ENCODE results near the gene MS4A4A.

The MS4A4A gene

DNA sequence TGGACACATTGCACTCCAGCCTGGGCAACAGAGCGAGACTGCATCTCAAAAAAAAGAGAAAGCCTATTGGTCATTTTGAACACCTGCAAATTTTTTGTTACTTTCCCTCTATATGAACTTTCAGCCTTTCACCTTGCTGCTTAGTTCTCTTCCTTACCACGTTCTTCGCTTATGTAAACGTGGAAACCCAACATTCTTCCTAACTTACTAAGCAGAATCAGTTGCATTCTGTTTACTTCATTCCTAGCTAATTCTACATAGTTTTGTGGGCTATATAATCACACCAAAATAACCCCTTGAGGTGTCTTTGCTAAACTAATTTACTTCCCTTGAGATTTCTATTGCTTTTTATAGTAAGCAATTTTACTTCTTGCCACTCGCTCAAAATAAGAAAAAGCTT lies 23.2 kb downstream of the MS4A4A start:
- no peak for DNase-seq (ENCODE audit: low read depth)

DNA sequence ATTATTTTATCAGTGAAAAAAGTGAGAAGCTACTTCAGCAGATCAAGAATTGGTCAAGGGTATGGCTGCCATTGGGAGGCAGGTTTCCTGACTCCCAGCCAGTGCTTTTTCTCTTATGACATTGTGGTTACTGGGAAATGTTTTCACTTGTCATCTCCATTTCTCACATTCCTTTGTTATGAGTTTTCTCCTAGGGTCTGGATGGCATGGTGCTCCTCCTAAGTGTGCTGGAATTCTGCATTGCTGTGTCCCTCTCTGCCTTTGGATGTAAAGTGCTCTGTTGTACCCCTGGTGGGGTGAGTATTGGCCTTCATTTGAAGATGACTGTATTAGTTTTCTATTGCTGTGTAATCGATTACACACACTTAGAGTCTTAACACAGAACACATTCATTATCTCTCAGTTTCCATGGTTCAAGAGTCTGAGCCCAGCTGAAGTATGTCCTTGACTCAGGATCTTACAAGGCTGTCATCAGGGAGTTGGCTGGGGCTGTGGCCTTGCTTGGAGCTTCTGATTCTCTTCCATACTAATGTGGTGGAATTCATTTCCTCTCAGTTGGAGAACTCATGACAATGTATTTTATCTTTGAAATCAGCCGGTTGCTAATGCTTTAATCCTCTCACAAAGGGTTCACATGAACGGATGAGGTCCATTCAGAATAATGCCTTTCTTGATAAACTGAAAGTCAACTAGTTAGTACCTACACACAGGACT lies 25.6 kb downstream of the MS4A4A start:
- no peak for DNase-seq (ENCODE audit: low read depth)

DNA sequence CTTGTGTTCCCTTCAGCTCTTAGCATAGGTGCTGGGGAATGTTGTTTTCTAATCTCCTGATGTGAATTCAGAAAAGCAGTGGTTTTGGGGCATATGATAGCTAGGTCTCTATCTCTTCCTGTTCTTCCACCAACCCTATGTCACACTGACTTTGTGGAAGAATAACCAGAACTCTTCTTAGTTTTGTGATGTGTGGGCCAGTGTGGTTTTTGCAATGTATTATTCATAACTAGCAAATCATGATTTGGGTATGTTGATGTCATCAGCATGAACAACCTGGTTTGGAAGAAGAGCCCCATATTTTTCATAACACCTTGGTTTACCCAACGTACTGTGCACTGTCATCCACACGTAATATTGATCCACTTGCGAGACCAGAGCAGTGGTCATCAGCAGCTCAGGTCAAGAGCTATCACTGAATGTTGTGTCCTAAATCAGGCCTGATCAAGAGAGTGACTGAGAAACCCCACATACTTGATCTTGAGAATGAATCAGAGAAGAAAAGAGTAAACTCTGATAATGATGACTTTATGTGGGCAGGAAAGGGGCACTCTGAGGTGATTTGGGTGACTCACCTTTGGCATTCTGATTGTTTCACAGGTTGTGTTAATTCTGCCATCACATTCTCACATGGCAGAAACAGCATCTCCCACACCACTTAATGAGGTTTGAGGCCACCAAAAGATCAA lies 27.2 kb downstream of the MS4A4A start:
- no peak for DNase-seq (ENCODE audit: low read depth)

DNA sequence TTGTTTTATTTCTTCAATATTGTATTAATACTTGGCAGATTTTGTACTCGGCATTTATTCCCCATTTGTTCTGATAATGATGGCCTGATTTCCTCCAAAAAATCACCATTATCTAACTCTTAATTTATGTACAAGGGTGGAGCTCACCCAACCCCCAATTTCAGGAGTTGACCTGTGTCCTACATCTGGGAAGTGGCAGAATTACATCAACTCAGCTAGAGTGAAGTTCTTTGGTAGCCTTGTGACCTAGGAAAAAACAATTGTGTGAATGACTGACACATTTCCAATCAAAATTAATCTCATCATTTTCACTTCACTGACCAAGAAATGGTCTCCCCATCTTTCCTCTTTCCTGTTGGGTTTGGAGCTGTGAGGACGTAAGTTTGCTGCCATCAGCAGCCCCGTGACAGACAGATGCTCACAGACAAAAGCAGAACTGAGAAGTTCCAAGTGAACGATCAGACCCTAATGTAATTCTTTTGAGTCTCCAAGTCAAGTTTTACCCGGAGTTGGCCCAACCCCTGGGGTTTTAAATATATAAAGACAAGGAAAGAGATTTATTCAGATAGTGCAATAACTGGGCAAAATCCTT lies 30.0 kb downstream of the MS4A4A start:
- DNase-seq (ENCODE audit: low read depth) = no peak

DNA sequence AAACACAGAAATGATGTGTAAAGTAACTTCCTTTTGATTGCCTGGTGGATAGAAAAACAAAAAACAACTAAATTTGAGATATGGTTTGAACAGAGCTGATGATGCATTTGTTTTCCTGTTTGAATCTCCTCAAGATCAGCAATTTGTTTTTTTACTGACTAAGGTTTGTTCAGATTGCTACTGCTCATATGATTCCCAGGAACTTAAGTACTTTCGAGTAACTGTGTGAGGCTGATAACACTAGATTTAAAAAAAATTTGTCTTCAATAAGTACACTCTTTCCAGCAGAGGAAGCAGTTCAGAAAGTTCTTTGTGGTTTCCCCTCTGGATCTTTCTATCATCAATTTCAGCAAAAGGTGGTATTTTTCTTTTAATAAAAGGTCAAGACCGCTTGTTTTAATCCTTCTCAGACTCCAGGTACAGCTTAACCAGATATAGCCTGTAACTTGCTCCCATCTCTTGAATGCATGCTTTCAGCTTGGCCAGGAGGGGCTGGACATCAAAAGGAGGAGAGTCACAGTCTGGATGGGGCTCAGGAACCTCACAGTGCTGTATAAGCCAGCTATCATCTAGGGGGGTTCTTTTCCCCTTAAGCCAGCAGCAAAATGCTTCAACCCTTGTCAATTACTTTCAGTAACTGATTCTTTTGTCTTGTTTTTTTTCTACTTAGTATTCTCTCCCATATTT lies 34.3 kb downstream of the MS4A4A start:
- no peak for DNase-seq (ENCODE audit: low read depth)

DNA sequence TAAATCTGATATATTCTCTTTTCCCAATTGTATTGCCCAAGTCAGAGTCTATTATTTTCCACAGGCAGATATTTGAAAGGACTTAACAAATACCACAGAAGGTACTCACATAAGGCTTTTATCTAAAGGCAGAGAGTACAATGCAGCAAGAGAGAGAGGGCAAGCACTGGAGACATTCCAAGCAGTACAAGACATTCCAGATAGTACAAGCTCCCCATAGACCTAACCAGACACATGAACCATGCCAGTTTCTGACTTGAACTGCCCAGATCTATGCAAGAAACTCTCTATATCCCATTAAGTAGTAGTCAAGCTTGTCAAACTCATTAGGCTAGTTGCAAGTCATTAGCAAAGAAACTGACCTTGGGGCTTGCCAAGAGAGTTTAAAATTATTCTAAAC lies 35.4 kb downstream of the MS4A4A start:
- DNase-seq (ENCODE audit: low read depth) = no peak

DNA sequence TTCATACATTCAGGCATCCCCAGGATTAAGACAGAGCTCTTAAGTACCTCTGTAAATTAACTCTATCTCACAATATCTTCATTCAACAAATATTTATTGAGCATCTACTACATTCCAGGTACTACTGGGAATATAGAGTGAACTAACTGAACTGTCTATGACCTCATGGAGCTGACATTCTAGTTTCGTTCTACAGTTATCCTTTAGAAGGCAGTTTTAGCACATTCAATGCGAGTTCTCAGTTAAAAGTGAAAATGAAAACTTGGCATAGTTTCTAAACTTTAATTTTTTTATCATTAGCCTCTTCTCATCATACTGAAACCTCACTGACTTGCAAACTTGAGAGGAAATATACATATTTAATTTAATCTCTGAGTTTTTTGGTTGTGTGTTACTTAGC lies 35.9 kb downstream of the MS4A4A start:
- DNase-seq (ENCODE audit: low read depth) = no peak

DNA sequence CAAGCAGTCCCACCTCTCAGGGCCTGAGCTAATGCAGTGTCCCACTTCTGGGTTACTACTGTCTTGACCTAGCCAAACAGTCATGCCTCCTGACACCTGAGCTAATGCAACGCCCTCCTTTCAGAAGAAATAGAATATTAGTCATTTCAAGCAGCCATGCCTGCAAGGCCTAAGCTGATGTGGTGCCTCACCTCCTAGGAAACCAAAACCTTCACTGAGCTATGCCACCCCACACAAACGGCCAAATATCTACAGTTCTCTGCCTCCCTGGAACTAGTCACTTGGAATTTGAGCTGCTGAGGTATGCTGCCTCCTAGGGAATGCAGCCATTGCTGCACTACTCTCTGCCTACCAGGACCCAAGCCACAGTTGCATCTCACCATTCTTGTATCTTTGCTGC lies 38.3 kb downstream of the MS4A4A start:
- DNase-seq (ENCODE audit: low read depth) = no peak

DNA sequence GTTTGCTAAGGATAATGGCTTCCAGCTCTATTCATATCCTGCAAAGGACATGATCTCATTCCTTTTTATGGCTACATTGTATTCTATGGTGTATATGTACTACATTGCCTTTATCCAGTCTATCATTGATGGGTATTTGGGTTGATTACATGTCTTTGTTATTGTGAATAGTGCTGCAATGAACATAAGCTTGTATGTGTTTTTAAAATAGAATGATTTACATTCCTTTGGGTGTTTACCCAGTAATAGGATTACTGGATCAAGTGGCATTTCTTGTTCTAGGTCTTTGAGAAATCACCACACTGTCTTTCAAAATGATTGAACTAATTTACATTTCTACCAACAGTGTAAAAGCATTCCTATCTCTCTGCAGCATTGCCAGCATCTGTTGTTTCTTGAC lies 40.6 kb downstream of the MS4A4A start:
- no peak for DNase-seq (ENCODE audit: low read depth)

DNA sequence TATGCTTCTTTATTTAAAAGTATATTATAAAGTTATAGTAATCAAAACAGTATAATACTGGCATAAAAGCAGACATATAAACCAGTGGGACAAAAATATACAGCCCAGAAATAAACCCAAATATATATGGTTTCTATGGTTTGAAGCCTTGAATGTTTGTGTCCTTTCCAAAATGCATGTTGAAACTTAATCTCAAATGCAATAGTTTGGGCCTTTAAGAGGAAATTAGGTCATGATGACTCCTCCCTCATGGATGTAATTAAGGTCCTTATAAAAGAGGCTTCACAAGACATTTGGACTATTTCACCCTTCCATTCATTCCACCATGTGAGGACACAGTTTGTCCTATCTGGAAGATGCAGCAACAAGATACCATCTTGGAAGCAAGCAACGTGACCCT lies 46.5 kb downstream of the MS4A4A start, which contains the start of gene MS4A6E:
Gene MS4A6E (plus strand): TSS at position 301 of the 400 bp plus-strand sequence. CDS start 7,641 bp downstream, outside the sequence.
- no peak for DNase-seq (ENCODE audit: low read depth)

DNA sequence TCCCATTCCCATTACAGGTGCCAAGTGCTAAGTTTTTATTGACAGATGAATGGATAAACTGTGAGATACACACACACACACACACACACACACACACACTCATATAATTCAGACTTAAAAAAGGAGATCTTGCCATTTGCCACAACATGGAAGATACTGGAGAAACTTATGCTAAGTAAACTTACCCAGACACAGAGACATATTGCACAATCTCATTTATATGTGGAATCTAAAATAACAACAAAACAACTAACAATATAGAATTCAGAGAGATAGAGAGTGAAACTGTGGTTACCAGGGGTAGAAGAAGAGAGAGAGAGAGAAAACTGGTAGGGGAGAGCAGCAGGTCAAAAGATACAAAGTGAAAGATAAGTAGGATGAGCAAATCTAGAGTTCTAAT lies 48.0 kb downstream of the MS4A4A start:
- no peak for DNase-seq (ENCODE audit: low read depth)

DNA sequence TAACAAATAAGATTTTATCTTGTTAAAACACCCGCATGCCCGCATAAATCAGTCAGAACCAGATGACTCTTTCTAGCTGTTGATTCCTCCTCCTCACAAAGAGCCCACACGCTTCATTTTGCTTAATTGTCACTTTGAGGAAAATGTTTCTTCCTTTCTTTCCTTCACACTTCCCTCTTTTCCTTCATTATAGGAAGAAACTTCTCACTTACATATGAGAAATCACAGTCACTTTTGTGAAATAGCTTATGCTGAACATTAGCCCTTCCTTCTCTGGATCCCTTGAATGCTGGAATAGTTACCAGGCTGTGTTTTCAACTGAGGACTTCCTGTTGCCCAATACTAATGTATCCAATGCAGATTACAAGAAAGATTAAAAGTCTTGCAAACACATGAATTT lies 52.4 kb downstream of the MS4A4A start:
- no peak for DNase-seq (ENCODE audit: low read depth)

DNA sequence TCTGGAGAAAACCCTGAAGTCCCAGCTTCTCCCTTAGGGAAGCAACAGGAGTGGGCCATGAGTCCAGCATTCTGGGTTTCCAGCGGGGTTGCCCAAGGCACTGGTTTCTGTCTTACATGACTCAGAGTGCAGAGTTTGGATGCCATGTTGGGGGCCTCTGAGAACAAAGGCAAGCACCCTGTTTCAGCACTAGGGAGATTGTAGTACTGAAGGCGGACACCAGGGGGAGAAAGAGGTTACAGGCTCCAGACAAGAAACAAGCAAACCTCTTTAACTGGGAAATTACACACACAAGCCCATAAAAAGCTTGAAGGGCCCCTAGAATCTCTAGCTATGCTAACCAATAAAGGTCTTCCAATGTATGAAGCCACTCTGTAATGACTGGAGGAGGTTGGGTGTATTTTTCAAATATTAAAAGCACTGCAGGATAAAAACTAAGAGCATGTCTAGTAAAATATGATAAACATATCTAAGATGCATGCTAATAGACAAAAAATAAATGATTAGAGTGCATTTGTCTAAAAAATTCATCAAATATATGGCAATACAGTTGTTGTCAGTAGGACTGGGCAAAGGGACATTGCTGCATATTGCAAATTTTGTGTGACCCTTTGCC lies 53.6 kb downstream of the MS4A4A start:
- peak; percentile 41 for DNase-seq (ENCODE audit: low read depth)

DNA sequence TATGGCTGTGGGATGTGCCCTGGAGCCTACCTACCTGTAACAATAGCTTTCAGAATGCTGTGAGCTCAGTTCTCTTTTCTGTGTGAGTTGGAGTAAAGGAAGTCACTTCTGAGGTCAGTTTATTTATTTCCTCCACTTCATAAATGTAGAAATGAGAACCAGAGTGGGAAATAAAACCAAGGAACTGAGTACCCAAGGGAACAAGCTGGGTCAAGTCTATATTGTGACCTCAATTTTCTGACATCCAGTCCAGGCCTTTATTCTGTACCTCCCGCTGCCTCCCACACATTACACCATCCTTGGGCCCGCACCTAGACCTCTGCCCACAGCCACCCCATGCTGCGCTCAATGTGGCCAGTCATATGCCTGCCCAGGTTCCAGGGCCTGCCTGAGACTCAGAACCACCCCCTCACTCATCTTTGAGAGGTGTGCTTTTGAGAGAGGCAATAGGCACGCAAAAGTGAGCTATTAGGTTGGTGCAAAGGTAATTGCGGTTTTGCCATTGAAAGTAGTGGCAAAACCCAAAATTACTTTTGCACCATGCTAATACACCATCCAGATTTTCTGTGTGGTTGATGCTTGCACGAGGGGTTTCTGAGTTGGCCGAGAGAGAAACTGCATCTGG lies 56.4 kb downstream of the MS4A4A start:
- DNase-seq (ENCODE audit: low read depth) = no peak

DNA sequence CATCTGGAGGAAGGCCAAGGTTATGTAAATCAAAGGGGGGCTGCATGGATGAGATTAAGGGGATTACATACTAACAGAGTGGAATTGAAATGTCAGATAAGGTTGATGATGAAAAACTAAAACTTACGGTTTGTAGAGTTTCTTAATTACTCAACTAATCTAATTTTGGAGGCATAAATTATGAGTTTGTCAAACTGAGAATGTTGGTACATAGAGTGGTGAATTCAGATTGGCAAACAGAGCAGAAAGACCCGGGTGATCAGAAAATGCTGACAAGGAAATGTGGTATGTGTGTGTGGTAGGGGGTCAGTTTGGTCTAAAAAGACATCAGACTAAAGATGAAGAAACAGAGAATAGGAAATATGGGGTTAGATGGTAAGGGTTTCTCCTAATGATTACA lies 57.6 kb downstream of the MS4A4A start:
- DNase-seq (ENCODE audit: low read depth) = no peak

DNA sequence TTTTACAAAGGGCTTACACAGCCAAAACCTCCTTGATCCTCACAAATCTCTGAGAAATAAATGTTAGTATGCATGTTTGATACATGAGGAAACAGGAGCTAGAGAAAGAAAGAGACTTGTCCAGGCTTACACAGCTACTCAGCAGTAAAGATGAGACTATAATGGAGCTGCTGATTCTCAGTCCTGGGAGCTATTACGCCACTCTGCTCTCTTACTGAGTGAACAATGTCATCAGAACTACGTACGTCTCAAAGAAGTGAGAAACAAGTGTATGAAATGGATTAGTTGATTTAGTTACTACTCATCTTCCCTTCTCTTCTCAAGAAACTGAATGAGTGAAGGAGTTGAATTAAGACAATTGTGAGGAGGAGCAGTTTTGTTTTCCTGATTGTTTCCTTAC lies 58.9 kb downstream of the MS4A4A start:
- no peak for DNase-seq (ENCODE audit: low read depth)

DNA sequence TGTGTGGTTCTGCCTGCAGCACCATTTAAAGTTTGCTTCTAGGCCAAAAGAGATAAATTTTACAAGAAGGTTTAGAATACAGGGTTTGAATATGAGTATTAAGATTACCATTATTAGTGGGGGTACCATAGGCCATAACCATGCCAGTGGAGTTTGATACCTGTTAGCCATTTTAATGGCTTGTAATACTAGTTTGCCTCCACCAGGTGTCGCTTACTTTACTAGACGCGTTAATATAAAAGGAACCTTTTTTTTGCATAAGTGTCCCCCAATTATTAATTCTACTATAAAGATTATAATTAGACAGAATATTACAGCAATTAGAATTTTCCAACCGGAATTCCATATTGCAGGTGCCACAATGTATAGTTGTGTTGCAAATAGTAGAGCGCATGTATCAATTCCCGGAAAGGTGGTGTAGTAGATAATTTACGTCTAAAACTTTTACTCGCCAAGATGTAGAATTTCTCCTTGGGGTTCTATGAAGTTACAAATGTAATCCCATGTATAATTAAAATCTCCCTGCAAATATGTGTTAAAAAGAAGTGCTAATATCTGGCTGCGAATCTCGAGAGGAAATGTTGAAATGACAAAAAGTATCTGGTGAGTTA lies 62.7 kb downstream of the MS4A4A start:
- no peak for DNase-seq (ENCODE audit: low read depth)

DNA sequence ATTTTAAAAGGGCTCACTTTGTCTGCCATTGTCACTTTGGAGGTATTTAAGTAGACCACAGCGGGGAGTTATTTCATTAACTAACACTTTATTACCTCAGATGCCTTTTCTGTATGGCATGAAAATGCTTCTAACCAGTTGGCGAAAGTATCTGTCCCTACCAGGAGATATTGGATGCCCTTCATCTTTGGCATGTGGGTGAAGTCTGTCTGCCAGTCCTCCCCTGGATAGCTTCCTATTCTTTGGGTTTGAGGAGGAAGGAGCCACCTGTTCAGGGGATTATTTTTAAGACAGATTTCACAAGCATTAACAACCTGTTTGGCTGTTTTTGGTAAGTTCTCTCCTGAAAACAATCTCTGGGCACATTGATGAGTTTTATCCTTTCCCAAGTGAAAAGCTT lies 63.7 kb downstream of the MS4A4A start:
- no peak for DNase-seq (ENCODE audit: low read depth)

DNA sequence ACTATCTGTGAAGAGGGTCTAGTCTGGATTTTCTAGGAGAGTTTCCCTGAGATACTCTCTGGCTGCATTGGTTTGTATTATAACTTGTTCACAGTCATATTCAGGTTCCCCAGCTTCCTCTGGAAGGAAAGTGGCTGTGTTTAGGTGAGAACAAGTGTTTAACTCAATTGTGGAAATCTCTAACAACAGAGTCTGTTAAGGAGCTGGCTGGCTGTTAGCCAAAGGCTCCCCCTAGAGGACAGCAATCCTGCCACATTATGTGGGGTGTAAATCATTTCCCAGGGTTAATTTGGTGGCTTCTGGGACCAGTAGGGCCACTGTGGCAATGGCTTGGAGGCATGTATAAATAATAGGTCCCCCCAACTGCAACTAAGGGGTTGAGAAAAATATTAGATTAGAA lies 65.0 kb downstream of the MS4A4A start:
- DNase-seq (ENCODE audit: low read depth) = no peak

DNA sequence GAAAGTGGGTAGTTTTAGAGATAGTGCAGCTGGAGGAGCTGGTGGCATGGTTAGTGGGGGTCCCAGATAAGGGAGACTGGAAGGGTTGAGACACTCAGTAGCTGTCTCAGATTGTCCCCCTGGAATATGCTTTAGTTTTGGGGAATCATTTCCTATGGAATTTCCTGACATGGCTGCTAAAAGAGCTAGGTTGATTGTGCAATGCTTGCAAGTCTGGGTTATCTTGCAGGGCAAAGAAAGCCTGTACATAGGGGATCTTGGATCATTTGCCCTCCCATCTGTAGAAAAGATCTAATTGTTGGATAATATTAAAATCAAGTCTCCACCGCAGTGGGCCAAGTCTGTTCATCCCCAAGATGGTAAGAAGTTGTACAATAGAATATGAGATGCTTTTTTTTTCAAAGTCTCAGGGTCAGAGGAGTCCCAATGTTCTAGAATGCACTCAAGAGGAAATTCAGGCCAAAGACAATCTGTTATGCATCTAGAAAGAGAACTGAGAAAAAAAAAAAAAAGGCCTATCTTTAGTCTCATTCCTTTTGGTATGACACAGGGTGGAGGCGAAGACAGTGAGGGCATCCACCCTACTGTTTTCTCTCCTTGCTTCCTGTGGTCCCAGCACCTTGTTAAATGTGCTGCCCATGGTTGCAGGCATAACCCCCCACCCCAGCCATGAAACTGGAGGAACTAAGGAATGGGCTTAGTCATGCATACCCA lies 66.8 kb downstream of the MS4A4A start:
- no peak for DNase-seq (ENCODE audit: low read depth)

DNA sequence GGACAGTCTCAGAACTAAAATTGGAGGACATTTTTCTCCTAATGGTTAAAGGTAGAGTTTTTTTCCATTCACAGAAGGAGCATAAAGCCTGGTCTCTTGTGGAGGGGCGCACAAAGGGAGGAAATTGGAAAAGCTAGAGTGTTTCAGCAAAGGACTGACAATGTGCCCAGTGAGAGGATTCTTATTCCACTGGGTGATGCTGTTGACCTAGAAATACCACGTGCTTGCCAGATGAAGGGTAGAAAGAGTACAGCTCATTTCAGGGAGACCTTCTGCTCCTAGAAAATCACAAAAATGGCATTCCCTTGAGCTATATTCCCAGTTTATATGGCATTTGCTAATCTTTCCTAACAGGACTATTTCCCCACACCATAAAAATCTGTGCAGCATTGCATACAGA lies 67.7 kb downstream of the MS4A4A start:
- DNase-seq (ENCODE audit: low read depth) = no peak

Data from activated gamma-delta T cell treated with anti-CD3 and anti-CD28 coated beads, Interleukin-2, amount 50 U/mL, for 16 hours (primary cell).